Dermis microvascular lymphatic vessel endothelial cell (primary cell): ENCODE results near the gene INTS15. TPM values are rescaled to one million over a fixed set of nuclear protein-coding genes. Genes with fewer than 3 reads are reported as not detected.
"Not testable (repeated sequence)": the region's sequence is repeated elsewhere in the genome, so short reads cannot be mapped to it uniquely, and the experiment has no call there.

Source experiments
- DNase-seq, 2 donors: peaks; one replicate each; pipeline versions ENCODE4 v3.0.0 to v3.0.0-alpha.2; 2010; ENCODE audit warnings: low read depth in 2 of 2
- total RNA-seq: library from RNA; depleted of rRNA; stranded (reverse); fragments of >200 nt; gene quantifications from 2 replicates; pipeline ENCODE4 v1.2.1, GENCODE V29; 2014

The INTS15 gene
- total RNA-seq, 1 donor from 2014 or later: 8.7 TPM

- no peak for DNase-seq
These were observed 27.2 kb downstream of the INTS15 start for GRCh38 chr7:6616854-6617643.

GRCh38 chr7:6618621-6619020 is 28.8 kb downstream of the INTS15 start:
- DNase-seq: no peak

GRCh38 chr7:6619961-6620360 is 30.1 kb downstream of the INTS15 start:
- DNase-seq: no peak

- DNase-seq: no peak
These were observed 31.6 kb downstream of the INTS15 start for GRCh38 chr7:6621195-6622133.

GRCh38 chr7:6622134-6622710 is 32.4 kb downstream of the INTS15 start:
- DNase-seq: no peak

- DNase-seq: no peak
These were observed 33.9 kb downstream of the INTS15 start for GRCh38 chr7:6623589-6624245.

GRCh38 chr7:6624246-6624611 is 34.4 kb downstream of the INTS15 start:
- no peak for DNase-seq

- DNase-seq: no peak
These were observed 38.2 kb downstream of the INTS15 start for GRCh38 chr7:6628045-6628444.

GRCh38 chr7:6630007-6630849 is 40.4 kb downstream of the INTS15 start:
- DNase-seq: no peak

- no peak for DNase-seq
These were observed 41.8 kb downstream of the INTS15 start for GRCh38 chr7:6631605-6632004.

- no peak for DNase-seq
These were observed 44.2 kb downstream of the INTS15 start for GRCh38 chr7:6634021-6634420.

GRCh38 chr7:6634971-6635370 is 45.1 kb downstream of the INTS15 start:
- DNase-seq: not testable (repeated sequence)

GRCh38 chr7:6636741-6637543 is 47.1 kb downstream of the INTS15 start, which contains the start of gene ZNF316:
ZNF316 (plus strand) TSS chr7:6637318; CDS start chr7:6642410, 5,092 bp downstream.
- DNase-seq: peak in 1 of 2 donors; percentile 55

- peak in 1 of 2 donors; percentile 57 for DNase-seq
These were observed 47.9 kb downstream of the INTS15 start for GRCh38 chr7:6637544-6638229.

- DNase-seq: no peak
These were observed 49.2 kb downstream of the INTS15 start for GRCh38 chr7:6639032-6639431.

- DNase-seq: no peak
These were observed 49.8 kb downstream of the INTS15 start for GRCh38 chr7:6639627-6640026.

- DNase-seq: peak in 1 of 2 donors; percentile 58
These were observed 50.5 kb downstream of the INTS15 start for GRCh38 chr7:6640246-6640721.

- DNase-seq: peak in 1 of 2 donors; percentile 21
These were observed 51.6 kb downstream of the INTS15 start for GRCh38 chr7:6641305-6642035.
